Caki2 (cell line): ENCODE measurements around the gene SELENOO. TPM values are rescaled to one million over a fixed set of nuclear protein-coding genes. Genes with fewer than 3 reads are reported as not detected.

Experiments
- DNase-seq: peaks from one replicate; pipeline ENCODE4 v3.0.0-alpha.2; 2015; ENCODE audit warnings: low read depth
- in situ Hi-C: cut with HindIII; loops from 2 replicates; pipeline ENCODE4 v1.10.0; 2016; ENCODE audit warnings: low sequenced_read_pairs, low pct_unique_long_range_greater_than_20kb, mixed read lengths
- total RNA-seq: library from RNA; depleted of rRNA; stranded (reverse); fragments of >200 nt; shearing (Covaris generic); gene quantifications from 2 replicates; pipeline ENCODE4 v1.2.3, GENCODE V29; 2014; ENCODE audit warnings: low replicate concordance

The SELENOO gene
- total RNA-seq, 1 experiment from 2014 or later: 61.6 TPM

GRCh38 chr22:50170453-50171318 lies 30.1 kb upstream of the SELENOO start, which contains the start of gene PANX2:
Gene PANX2, plus strand, starts transcription at chr22:50170731. Its CDS starts 0 bp downstream, at chr22:50170731.
- DNase-seq: no peak
- in situ Hi-C loops: no loop called here

GRCh38 chr22:50171319-50171964 lies 29.4 kb upstream of the SELENOO start:
- no peak for DNase-seq
- in situ Hi-C loops: no loop called here

- DNase-seq: no peak
- in situ Hi-C loops: no loop called here
These were observed 28.8 kb upstream of the SELENOO start for GRCh38 chr22:50171965-50172421.

GRCh38 chr22:50173311-50173982 lies 27.4 kb upstream of the SELENOO start:
- no peak for DNase-seq
- in situ Hi-C loops: no loop called here

GRCh38 chr22:50173983-50174355 lies 26.8 kb upstream of the SELENOO start:
- in situ Hi-C loops: no loop called here
- no peak for DNase-seq

GRCh38 chr22:50174382-50175190 lies 26.2 kb upstream of the SELENOO start:
- in situ Hi-C loops: no loop called here
- DNase-seq: no peak

GRCh38 chr22:50175191-50175461 lies 25.7 kb upstream of the SELENOO start:
- in situ Hi-C loops: no loop called here
- no peak for DNase-seq

- in situ Hi-C loops: no loop called here
These were observed 24.6 kb upstream of the SELENOO start for GRCh38 chr22:50175921-50176849.

GRCh38 chr22:50176850-50177536 lies 23.8 kb upstream of the SELENOO start:
- DNase-seq: no peak
- in situ Hi-C loops: no loop called here

More at GRCh38 chr22:50175921-50176849, 24.6 kb upstream of the SELENOO start:
- no peak for DNase-seq

GRCh38 chr22:50177537-50178470 lies 23.0 kb upstream of the SELENOO start:
- in situ Hi-C loops: no loop called here
- DNase-seq: no peak

- in situ Hi-C loops: no loop called here
- no peak for DNase-seq
These were observed 22.3 kb upstream of the SELENOO start for GRCh38 chr22:50178471-50178864.

GRCh38 chr22:50178871-50179869 lies 21.6 kb upstream of the SELENOO start:
- in situ Hi-C loops: no loop called here
- DNase-seq: no peak

- in situ Hi-C loops: no loop called here
- no peak for DNase-seq
These were observed 20.7 kb upstream of the SELENOO start for GRCh38 chr22:50179937-50180726.
